Measurements from ENCODE around the gene DDX54. TPM values are rescaled to one million over a fixed set of nuclear protein-coding genes. Genes with fewer than 3 reads are reported as not detected.

Gene DDX54
- total RNA-seq, 4 donors from 2014 or later = 53.9 to 71.8 (median 63.9) TPM

GRCh38 chr12:113136990-113137511 is 48.2 kb downstream of the DDX54 start:
- Histone ChIP-seq H3K4me1 (peaks cover 23% of the 10 kb centered on the region), H3K36me3 (no peaks in the 10 kb centered on the region), H3K27ac (peak overlapping the region; percentile 73), H3K9me3 (no peaks in the 10 kb centered on the region), H3K4me3 (no peak overlapping the region), H3K27me3 (peaks cover 37% of the 10 kb centered on the region)
- 64% methylated on average over 6 of the region's 6 CpGs for whole genome bisulfite sequencing
- no peak for TF ChIP-seq CTCF (IDR thresholded peaks at IDR 0.05)
- no peak for TF ChIP-seq POLR2A (IDR thresholded peaks at IDR 0.05)
- TF ChIP-seq EP300 (IDR thresholded peaks at IDR 0.05) = no peak
- TF ChIP-seq POLR2AphosphoS5 (IDR thresholded peaks at IDR 0.05) = no peak
- DNase-seq (ENCODE audit: low spot score in 2 of 2) = no peak

- Histone ChIP-seq H3K36me3 (no peaks in the 10 kb centered on the region), H3K4me1 (peaks cover 18% of the 10 kb centered on the region), H3K9me3 (no peaks in the 10 kb centered on the region), H3K27ac (peak overlapping the region; percentile 73), H3K4me3 (peak overlapping the region; percentile 41), H3K27me3 (peaks cover 37% of the 10 kb centered on the region)
- TF ChIP-seq EP300 (IDR thresholded peaks at IDR 0.05) (no peak), CTCF (IDR thresholded peaks at IDR 0.05) (no peak), POLR2A (IDR thresholded peaks at IDR 0.05) (no peak), POLR2AphosphoS5 (IDR thresholded peaks at IDR 0.05) (no peak)
- DNase-seq (ENCODE audit: low spot score in 2 of 2) = no peak
- 32% methylated on average over 20 of the region's 21 CpGs for WGBS
Measured at GRCh38 chr12:113136128-113136989, 48.9 kb downstream of the DDX54 start.

GRCh38 chr12:113135178-113136127 is 49.8 kb downstream of the DDX54 start, which contains the start of gene RASAL1:
RASAL1 (minus strand) TSS chr12:113135761; CDS start chr12:113135462, 299 bp downstream.
- Histone ChIP-seq H3K36me3 (no peaks in the 10 kb centered on the region), H3K4me1 (peaks cover 15% of the 10 kb centered on the region), H3K27me3 (peaks cover 37% of the 10 kb centered on the region), H3K4me3 (peak within 1 kb of the TSS; percentile 41), H3K9me3 (no peaks in the 10 kb centered on the region), H3K27ac (peak within 1 kb of the TSS; percentile 73)
- WGBS = 6% methylated on average over 19 of the region's 68 CpGs
- TF ChIP-seq EP300 (IDR thresholded peaks at IDR 0.05) (no peak), POLR2AphosphoS5 (IDR thresholded peaks at IDR 0.05) (no peak), CTCF (IDR thresholded peaks at IDR 0.05) (peak in 1 of 2 donors; percentile 62)
- no peak for DNase-seq (ENCODE audit: low spot score in 2 of 2)

- Histone ChIP-seq H3K27me3 (peaks cover 40% of the 10 kb centered on the region), H3K9me3 (no peaks in the 10 kb centered on the region), H3K36me3 (no peaks in the 10 kb centered on the region), H3K4me1 (peaks cover 16% of the 10 kb centered on the region), H3K27ac (peak overlapping the region; percentile 73), H3K4me3 (peak overlapping the region; percentile 41)
- no peak for DNase-seq (ENCODE audit: low spot score in 2 of 2)
- TF ChIP-seq EP300 (IDR thresholded peaks at IDR 0.05) = no peak
- TF ChIP-seq CTCF (IDR thresholded peaks at IDR 0.05) = no peak
- TF ChIP-seq POLR2A (IDR thresholded peaks at IDR 0.05) = no peak
- TF ChIP-seq POLR2AphosphoS5 (IDR thresholded peaks at IDR 0.05) = no peak
- 73% methylated on average over 2 of the region's 6 CpGs for WGBS
Measured at GRCh38 chr12:113134521-113134951, 50.7 kb downstream of the DDX54 start.

Measured in suprapubic skin (tissue), 4 donors.